Right cardiac atrium (tissue), 5 donors: ENCODE results near the gene OAS2. TPM values are rescaled to one million over a fixed set of nuclear protein-coding genes. Genes with fewer than 3 reads are reported as not detected.

Experiments
- ATAC-seq, 2 donors: fragments of 200-7000 bp; cut with Tn5 transposase; one replicate each; pipeline versions ENCODE4 v1.8.0 to v1.9.1; 2020; ENCODE audit warnings: moderate library complexity in 2 of 2, mild to moderate bottlenecking in 1 of 2
- DNase-seq, 3 donors: peaks; one replicate each; pipeline ENCODE4 v3.0.0-alpha.2; 2020
- H3K27ac ChIP-seq: one replicate; pipeline ENCODE4 v1.5.1; 2013; ENCODE audit warnings: mild to moderate bottlenecking, low read length, control low read depth, moderate library complexity
- H3K27me3 ChIP-seq: one replicate; pipeline ENCODE4 v1.6.1; 2013; ENCODE audit not compliant: control insufficient read depth, insufficient read depth
- H3K4me1 ChIP-seq: one replicate; pipeline ENCODE4 v1.6.1; 2013; ENCODE audit warnings: low read length; ENCODE audit not compliant: control insufficient read depth, insufficient read depth
- H3K4me3 ChIP-seq: one replicate; pipeline ENCODE4 v1.5.1; 2013; ENCODE audit warnings: low read length, control low read depth
- H3K9me3 ChIP-seq: one replicate; pipeline ENCODE4 v1.6.1; 2013; ENCODE audit warnings: low read length; ENCODE audit not compliant: control insufficient read depth
- WGBS: extraction: QIAGEN DNeasy Blood & Tissue Kit; methylation state at CpG from one replicate; pipeline ENCODE4 v1.1.7; 2013; 5-methylcytosine and 5-hydroxymethylcytosine counted together
- intact Hi-C, 4 donors: fragments of 100-400 bp; cut with DNase I; formaldehyde crosslinking; loops; one replicate each; pipeline versions ENCODE4 v1.11.0 to v1.14.0; 2022 to 2023
- polyA plus RNA-seq: library from polyadenylated mRNA; stranded (reverse); fragments of 200-250 nt; gene quantifications from one replicate; pipeline ENCODE4 v1.2.3, GENCODE V29; 2013
- total RNA-seq, 4 donors: library from RNA; stranded (reverse); fragmentation: NEBNext Ultra II Directional; extraction: Animal tissue kit (Norgen Biotek cat#: 25700); gene quantifications; one replicate each; pipeline ENCODE4 v1.2.1, GENCODE V29; 2021
- donor health status: healthy with polysubstance abuse.
- donor health status: DM: no; HTN: yes; CAD: no.
- donor health status: DM: no; HTN: no; CAD: no.
- donor health status: DM: no; HTN: yes; CAD: no; lungs with severe emphysema.
- donor health status: DM: yes; HTN: yes; CAD: no.

OAS2 gene
- total and polyA plus RNA-seq, 5 donors: 4.1 to 13.7 (median 8.5) TPM

DNA sequence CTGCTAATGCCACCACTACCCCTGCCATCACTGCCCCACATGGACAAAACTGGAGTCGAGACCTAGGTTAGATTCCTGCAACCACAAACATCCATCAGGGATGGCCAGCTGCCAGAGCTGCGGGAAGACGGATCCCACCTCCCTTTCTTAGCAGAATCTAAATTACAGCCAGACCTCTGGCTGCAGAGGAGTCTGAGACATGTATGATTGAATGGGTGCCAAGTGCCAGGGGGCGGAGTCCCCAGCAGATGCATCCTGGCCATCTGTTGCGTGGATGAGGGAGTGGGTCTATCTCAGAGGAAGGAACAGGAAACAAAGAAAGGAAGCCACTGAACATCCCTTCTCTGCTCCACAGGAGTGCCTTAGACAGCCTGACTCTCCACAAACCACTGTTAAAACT, 7.1 kb upstream of the OAS2 start:
- Histone ChIP-seq H3K27me3 (no peaks in the 10 kb centered on the region), H3K9me3 (no peaks in the 10 kb centered on the region), H3K4me3 (no peak overlapping the region), H3K27ac (no peak overlapping the region), H3K4me1 (no peaks in the 10 kb centered on the region)
- 42% methylated on average over 5 of the region's 5 CpGs for WGBS
- DNase-seq: peak in 1 of 3 donors; percentile 65
- intact Hi-C loops: no loop called here
- ATAC-seq: peak; percentile 46 to 47

DNA sequence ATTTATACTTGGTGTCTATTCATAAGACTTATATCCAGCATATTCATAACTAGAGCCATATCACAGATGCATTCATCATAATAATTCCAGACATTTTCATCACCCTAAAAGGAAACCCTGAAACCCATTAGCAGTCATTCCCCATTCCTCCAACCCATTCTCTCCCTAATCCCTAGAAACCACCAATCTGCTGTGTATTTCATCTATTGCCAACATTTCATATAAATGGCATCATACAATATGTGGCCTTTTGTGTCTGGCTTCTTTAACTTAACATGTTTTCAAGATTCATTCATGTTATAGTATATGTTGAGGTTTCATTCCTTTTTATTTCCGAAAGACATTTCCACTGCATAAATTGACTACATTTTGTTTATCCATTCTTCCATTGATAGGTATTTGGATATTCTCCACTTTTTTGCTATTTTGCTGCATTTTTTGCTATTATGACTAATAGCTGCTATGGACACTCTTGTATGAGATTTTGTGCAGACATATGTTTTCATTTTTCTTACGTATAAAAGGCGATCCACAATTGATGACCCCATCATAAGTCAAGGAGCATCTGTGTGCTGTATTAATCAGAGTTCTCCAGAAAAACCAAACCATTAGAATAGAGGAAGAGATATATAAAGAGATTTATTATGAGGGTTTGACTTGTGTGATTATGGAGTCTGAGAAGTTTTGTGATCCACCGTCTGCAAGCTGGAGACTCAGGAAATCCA, 5.1 kb upstream of the OAS2 start:
- ATAC-seq (no peak), DNase-seq (no peak)
- intact Hi-C loops: no loop called here
- H3K4me3 ChIP-seq: no peak overlapping the region
- WGBS: 78% methylated on average over 4 of the region's 4 CpGs
- no peaks in the 10 kb centered on the region for H3K4me1 ChIP-seq
- no peaks in the 10 kb centered on the region for H3K27me3 ChIP-seq
- H3K27ac ChIP-seq: no peak overlapping the region
- no peaks in the 10 kb centered on the region for H3K9me3 ChIP-seq

DNA sequence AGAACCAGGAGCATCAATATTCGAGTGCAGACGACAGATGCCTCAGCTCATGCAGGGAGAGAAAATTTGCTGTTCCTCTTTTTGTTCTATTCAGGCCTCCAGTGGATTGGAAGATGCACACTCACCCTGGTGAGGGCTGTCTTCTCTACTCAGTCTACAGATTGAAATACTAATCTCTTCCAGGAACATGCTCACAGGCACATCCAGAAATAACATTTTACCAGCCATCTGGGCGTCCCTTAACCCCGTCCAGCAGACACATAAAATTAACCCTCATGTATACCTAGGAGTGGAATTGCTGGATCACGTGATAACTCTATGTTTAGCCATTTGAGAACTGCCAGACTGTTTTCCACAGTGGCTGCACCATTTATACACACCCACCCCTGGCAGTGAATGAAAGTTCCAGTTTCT, 4.5 kb upstream of the OAS2 start:
- no peaks in the 10 kb centered on the region for H3K4me1 ChIP-seq
- H3K9me3 ChIP-seq: no peaks in the 10 kb centered on the region
- WGBS: 22% methylated on average over 5 of the region's 5 CpGs
- DNase-seq (no peak), ATAC-seq (peak in 1 of 2 donors; percentile 8)
- H3K27me3 ChIP-seq: no peaks in the 10 kb centered on the region
- intact Hi-C loops: no loop called here
- H3K27ac ChIP-seq: no peak overlapping the region
- H3K4me3 ChIP-seq: no peak overlapping the region

DNA sequence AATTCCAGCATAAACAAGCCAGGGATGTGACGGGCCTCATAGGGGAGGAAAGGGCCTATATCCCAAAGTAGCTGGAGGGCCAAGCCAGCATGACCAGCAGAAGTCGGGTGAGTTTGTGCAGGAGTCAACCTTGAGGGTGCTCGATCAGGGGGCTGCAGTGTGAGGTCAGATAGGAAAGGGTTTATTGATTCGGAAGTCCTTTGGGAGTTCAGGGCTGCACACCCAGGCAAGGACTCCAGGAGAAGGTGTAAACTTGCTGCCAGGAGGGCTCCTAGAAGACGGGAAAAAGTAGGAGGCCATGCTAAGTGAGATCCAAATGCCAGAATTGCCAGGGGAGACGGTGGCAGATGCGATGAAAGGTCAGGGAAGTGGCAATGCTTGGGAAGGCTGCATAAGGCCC, 3.4 kb upstream of the OAS2 start:
- H3K4me1 ChIP-seq: no peaks in the 10 kb centered on the region
- intact Hi-C loops: no loop called here
- H3K27ac ChIP-seq: no peak overlapping the region
- no peaks in the 10 kb centered on the region for H3K9me3 ChIP-seq
- ATAC-seq (no peak), DNase-seq (no peak)
- WGBS: 88% methylated on average over 7 of the region's 7 CpGs
- H3K27me3 ChIP-seq: no peaks in the 10 kb centered on the region
- no peak overlapping the region for H3K4me3 ChIP-seq

DNA sequence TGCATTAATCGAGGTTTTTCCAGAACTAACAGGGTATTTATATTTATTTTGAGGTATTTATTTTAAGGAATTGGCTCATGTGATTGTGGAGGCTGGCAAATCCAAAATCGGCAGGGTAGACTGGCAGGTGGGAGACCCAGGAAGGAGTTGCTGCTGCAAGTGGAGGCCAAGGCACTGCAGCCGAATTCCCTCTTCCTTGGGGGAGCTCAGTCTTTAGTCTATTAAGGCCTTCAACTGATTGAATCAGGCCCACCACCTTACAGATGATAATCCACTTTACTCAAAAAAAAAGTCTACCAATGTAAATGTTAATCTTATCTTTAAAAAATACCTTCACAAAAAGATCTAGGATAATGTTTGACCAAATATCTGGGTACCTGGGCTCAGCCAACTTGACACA, 1.2 kb upstream of the OAS2 start:
- intact Hi-C loops: no loop called here
- no peak overlapping the region for H3K4me3 ChIP-seq
- 57% methylated on average over 3 of the region's 3 CpGs for WGBS

DNA sequence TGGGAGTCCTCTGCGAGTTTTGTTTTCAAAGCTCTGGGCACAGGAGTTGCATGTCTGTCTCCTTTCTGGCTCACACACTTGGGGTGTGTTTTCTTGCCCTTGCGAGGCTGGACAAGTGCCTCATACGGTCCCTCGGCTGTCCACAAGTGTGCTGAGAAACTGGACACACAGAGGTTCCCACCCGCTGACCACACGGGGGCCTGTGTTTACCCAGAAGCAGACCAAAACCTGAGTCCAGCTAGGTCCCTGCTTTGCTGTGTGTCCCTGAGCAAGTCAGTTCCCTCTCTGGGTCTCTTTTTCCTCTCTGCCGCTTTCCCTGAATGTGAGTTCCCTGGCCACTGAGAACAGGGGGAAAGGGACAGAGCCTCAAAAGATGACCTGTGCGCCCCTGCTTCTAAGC, 678 bp upstream of the OAS2 start:
- Histone ChIP-seq H3K27me3 (no peaks in the 10 kb centered on the region), H3K4me1 (no peaks in the 10 kb centered on the region), H3K9me3 (no peaks in the 10 kb centered on the region), H3K4me3 (peak overlapping the region; percentile 45), H3K27ac (peak overlapping the region; percentile 85)
- intact Hi-C loops: no loop called here
- ATAC-seq (peak; percentile 44 to 55), DNase-seq (peak in 2 of 3 donors; percentile 45 to 73)
- 55% methylated on average over 8 of the region's 8 CpGs for WGBS

More for the DNA sequence above, 1.2 kb upstream of the OAS2 start:
- H3K9me3 ChIP-seq: no peaks in the 10 kb centered on the region
- H3K27me3 ChIP-seq: no peaks in the 10 kb centered on the region
- ATAC-seq (no peak), DNase-seq (no peak)
- H3K4me1 ChIP-seq: no peaks in the 10 kb centered on the region
- H3K27ac ChIP-seq: no peak overlapping the region

DNA sequence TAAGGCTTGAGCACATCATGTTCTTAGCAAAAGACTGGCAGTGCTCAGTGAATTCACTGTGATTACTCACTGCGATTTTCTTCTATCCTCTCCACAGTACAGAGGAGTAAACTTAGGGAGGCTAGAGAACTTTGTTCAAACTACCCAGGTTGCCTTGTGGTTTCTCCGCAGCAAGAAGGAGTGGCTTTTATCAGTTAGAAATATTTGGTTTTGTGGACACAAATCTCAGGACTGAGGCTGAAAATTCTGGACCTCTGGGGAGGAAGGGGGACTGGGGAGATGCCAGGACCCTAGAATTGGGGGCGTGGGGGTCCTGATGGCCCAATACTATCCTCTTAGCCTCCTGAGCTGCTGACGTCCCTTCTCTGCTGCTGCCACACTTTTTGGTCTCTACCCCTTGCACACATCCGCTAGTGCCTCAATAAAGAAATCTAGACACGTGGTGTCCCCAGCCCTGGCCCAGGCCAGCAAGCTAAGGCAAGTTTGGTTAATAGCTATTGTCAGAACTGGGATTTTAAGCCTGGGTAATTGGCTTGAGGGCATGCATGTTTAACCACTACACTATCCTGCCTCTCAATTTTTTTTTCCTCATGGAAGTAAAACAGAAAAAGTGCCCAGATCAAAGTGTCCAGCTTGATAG, 842 bp downstream of the OAS2 start:
- Histone ChIP-seq H3K4me3 (peak overlapping the region; percentile 45), H3K27ac (peak overlapping the region; percentile 89), H3K27me3 (no peaks in the 10 kb centered on the region), H3K4me1 (no peaks in the 10 kb centered on the region), H3K9me3 (no peaks in the 10 kb centered on the region)
- ATAC-seq (peak; percentile 35 to 74), DNase-seq (peak in 2 of 3 donors; percentile 33 to 61)
- 46% methylated on average over 6 of the region's 6 CpGs for WGBS
- intact Hi-C loops: no loop called here

DNA sequence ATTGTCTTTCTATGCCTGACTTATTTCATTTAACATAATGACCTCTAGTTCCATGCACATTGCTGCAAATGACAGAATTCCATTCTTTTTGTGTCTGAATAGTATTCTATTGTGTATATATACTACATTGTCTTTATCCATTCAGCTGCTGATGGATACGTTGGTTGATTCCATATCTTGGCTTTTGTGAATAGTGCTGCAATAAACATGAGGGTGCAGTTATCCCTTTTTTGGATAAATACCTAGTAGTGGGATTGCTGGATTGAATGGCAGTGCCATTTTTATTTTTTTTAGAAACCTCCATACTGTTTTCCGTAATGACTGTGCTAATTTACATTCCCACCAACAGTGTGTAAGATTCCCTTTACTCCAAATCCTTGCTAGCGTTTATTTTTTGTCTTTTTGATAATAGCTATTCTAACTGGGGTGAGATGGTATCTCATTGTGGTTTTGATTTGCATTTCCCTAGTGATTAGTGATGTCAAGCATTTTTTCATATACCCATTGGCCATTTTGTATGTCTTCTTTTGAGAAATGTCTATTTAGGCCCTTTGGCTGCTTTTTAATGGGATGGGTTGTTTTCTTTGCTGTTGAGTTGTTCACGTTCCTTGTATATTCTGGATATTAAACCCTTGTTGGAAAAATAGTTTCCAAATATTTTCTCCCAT, 2.3 kb downstream of the OAS2 start:
- intact Hi-C loops: no loop called here
- no peaks in the 10 kb centered on the region for H3K4me1 ChIP-seq
- no peaks in the 10 kb centered on the region for H3K27me3 ChIP-seq
- 61% methylated on average over 4 of the region's 4 CpGs for WGBS
- no peaks in the 10 kb centered on the region for H3K9me3 ChIP-seq
- DNase-seq (no peak), ATAC-seq (no peak)
- H3K4me3 ChIP-seq: peak overlapping the region; percentile 11
- no peak overlapping the region for H3K27ac ChIP-seq

DNA sequence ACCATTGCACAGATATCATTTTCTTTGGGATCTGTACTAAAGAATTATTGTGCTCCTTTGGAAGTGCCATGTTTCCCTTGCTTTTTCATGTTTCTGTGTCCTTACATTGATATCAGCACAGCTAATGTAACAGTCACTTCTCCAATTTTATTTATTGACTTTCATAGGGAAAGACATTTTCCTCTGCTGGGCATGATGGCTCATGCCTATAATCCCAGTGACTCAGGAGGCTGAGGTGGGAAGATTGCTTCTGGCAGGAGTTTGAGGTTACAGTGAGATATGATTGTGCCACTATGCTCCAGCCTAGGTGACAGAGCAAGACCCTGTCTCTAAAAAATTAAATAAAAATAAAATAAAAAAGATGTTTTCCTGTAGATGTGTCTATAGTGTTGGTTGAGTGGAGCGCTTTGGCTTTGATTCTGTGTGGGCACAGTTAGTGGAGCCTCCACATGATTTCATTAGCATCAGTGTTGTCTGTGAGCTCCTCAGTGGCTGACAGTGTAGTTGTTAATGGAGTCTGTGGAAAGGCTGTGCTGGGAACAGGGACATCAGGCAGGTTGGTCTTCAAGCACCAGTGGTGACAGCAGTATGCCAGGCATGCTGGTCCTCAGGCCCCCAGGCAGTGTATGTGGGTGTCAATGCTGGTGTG, 7.4 kb downstream of the OAS2 start:
- H3K4me3 ChIP-seq: no peak overlapping the region
- H3K27me3 ChIP-seq: no peaks in the 10 kb centered on the region
- no peak overlapping the region for H3K27ac ChIP-seq
- WGBS: 93% methylated on average over 1 of the region's 1 CpG
- ATAC-seq (peak in 1 of 2 donors; percentile 26), DNase-seq (no peak)
- H3K4me1 ChIP-seq: no peaks in the 10 kb centered on the region
- H3K9me3 ChIP-seq: no peaks in the 10 kb centered on the region
- intact Hi-C loops: no loop called here

DNA sequence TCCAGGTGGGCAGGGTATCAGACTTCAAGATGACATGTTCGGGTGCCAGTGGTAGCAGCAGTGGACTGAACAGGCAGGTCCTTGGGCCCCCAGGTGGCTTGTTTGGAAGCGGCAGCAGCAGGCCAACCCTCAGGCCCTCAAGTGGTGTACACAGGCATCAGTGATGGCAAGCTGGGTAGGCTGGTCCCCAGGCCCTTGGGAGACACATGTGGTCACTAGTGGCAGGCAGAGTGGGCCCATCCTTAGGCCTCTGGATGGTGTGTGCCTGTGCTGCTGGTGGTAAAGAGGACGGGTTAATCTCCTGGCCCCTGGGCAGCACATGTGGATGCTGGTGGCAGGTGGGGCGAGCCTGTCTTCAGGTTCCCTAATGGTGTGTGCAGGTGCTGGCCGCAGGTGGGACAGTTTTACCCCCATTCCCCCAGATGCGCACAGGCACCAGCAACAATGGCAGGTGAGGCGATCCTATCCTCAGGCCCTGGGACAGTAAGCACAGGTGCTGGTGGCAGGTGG, 8.0 kb downstream of the OAS2 start:
- H3K27ac ChIP-seq: no peak overlapping the region
- ATAC-seq: peak in 1 of 2 donors; percentile 32
- intact Hi-C loops: no loop called here
- WGBS: 93% methylated on average over 7 of the region's 7 CpGs
- H3K4me3 ChIP-seq: no peak overlapping the region
- no peaks in the 10 kb centered on the region for H3K4me1 ChIP-seq
- H3K27me3 ChIP-seq: no peaks in the 10 kb centered on the region
- no peak for DNase-seq
- no peaks in the 10 kb centered on the region for H3K9me3 ChIP-seq

DNA sequence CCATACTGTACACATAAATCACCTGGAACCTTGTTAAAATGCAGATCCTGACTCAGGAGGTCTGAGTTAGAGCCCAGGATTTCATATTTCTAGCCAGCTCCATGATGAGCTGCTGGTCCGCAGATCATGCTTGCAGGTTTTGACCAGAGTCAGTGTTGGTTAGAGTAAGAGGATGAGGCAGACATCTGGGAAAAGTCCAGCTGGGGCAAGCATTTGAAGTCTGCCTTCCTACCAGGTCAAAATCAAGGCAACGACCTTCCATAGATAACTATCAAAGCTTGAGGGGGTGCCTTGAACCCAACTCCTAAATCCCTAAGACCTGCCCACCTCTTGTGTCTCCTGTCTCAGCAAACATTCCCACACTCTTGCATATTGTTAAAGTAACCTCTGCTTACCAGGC, 9.2 kb downstream of the OAS2 start:
- WGBS: 74% methylated on average over 2 of the region's 2 CpGs
- intact Hi-C loops: no loop called here

More for the DNA sequence above, 9.2 kb downstream of the OAS2 start:
- Histone ChIP-seq H3K27me3 (no peaks in the 10 kb centered on the region), H3K9me3 (no peaks in the 10 kb centered on the region), H3K27ac (no peak overlapping the region), H3K4me1 (no peaks in the 10 kb centered on the region), H3K4me3 (no peak overlapping the region)
- no peak for ATAC-seq
- DNase-seq: no peak
